HG03064 (cell line): ENCODE measurements around the gene C19orf12.

Experiments used
- ATAC-seq: cut with Tn5 transposase; IDR thresholded peaks from one replicate; pipeline ENCODE4 v1.9.1; 2021; ENCODE audit warnings: low read depth; ENCODE audit not compliant: unreplicated experiment

C19orf12 gene

DNA sequence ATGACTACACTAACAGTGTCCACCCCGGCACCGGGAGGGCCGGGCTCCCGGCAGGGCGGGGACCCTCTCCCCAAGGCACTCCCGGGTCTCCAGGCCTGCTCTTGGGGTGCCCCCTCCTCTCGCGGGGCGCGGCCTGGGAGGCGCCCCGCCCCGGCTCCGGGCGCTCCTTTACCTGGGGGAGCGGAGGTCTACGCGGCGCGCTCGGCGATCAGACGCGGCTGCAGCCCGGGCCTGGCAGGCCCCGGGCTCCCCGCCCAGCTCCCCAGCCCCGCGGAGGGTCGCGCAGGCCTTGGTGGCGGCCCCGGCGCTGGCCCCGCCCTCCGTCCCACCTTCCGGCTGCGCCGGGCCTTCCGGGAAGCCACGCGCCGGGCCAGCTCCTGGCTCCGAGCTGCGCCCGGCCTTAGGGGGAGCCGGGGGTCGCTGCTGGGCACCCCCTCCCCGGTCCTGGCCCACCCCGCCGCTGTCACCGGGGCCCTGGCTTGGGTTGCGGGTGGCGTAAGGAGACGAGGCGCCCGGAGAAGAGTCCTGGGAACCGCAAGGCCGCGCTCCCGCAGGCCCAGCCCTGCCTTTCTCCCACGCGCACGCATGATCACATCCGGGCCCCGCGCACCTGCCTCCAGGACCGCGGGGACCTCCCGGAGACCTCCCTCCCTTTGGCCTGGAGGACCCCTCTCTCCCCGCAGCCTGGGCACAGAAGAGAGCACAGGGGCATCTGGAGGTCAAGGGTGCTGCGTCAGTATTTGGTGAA, at the start of gene C19orf12:
TSS of gene C19orf12 (minus strand) at position 309 of the 748 bp plus-strand sequence. CDS start 6,848 bp downstream, outside the sequence.
- peak; percentile 68 for ATAC-seq

GRCh38 chr19:29764361-29764760, 49.3 kb upstream of the C19orf12 start:
- ATAC-seq = no peak

DNA sequence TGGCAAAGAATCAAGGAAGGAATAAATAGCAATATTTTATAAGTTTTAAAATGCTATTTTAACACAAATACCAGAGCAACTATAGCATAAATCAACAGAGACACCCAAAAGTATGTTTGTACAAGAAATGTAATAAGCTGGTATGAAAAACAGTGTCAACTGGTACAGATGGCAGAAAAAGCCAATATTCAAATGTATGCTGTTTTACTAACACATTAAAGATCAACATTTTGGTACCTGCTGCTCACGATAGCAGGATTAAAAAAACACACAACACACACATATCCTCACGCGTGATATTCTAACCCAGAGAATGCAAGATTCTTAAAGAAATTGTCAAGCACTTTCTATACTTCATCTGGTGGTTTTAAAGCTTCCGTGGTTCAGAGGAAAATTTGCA, 48.1 kb upstream of the C19orf12 start:
- no peak for ATAC-seq

- ATAC-seq = no peak
Measured at GRCh38 chr19:29761575-29762232, 46.6 kb upstream of the C19orf12 start.

GRCh38 chr19:29760752-29761502, 45.9 kb upstream of the C19orf12 start:
- no peak for ATAC-seq

DNA sequence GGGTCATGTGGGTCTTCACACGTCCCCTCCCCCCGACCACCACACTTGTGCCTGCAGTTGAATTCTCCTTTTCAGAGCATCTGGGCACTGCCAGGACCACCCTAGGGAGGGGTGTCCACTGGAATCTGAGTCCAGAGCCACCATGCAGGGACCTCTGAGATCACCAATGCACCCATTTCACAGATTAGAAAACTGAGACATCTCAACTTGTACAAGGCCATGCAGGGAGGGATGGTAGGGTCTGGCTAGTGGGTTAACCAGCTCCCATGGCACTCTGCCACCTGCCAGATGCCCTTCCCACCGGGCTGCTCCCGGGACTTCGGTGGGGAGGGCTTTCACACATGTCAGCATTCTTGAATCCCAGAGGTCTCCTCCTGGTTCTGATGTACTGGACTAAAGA, 44.3 kb upstream of the C19orf12 start:
- ATAC-seq = no peak

DNA sequence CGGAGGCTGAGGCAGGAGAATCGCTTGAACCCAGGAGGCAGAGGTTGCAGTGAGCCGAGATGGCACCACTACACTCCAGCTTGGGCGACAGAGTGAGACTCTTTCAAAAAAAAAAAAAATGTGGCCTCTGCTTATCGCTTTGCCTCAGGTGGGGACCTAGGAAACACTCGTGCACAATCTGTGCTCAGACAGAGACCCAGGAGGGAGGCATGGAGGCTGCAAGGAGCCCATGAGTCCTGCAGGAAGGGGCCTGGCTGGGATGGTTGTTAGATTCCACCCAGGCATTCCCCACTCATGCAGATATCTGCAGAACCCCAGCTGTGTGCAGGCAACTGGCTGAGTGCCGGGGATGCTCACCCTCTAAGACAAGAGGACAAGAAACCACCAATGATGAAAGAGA, 43.8 kb upstream of the C19orf12 start:
- ATAC-seq = no peak

GRCh38 chr19:29757551-29757950, 42.5 kb upstream of the C19orf12 start:
- no peak for ATAC-seq

- ATAC-seq = no peak
Measured at GRCh38 chr19:29753934-29754305, 38.9 kb upstream of the C19orf12 start.

DNA sequence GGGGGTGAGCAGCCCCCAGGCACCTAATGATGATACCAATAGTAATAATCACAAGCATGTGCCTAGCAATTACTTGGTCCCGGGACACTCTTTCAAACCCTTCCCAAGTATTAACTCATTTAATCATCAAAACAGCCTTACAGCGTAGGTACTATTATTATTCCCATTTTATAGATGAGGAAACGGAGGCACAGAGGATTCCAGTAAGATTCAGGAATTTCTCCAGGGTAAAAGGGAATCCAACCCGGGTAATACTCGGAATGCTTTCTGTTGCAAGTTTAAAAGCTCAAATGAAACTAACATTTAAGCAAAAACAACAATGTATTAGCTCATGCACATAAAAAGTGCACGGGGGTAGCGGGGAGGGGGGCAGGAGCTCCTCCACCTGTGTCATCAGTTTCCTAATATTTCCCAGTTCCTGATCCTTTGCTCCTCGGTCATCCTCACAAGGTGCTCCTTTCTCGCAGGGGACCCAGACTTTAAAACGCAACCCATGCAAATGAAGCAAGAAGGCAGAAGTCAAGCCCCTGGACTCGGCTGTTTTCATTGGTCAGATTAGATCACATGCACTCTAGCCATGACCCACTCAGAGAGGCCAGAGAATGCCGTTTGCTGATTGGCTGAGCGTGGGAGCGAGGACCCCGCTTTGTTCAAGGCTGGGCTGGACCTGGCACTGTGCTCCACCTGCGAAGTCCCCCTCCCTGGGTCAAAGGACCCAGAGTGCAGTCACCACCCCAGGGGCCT, 38.3 kb upstream of the C19orf12 start:
- ATAC-seq = no peak

DNA sequence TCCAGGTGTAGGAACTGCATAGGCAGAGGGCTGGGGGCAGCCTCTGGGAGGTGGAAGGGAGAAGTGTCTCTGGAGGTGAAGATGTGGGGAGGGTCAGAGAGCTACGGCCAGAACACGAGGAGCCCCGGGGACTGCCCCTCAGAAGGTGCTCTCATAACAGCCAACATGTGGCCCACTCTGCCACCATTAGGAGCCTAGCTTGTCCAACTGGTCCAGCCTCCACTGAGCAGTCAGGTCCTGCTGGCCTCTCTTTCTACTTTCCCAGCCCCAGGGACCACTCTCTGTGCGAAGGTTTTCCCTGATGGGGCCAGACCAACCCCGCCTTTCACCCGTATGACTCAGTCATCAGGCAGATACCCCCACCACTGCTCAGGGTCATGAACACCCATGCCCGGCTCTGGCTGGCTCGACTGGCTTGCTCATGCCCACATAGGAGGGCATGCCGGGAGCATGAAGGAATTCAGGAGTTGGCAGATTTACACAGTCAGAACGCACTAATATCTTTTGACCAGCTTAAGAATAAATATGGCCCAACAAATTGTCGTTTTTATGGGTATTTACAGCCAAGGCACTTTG, 37.5 kb upstream of the C19orf12 start:
- no peak for ATAC-seq

GRCh38 chr19:29751932-29752331, 36.9 kb upstream of the C19orf12 start:
- ATAC-seq = no peak

GRCh38 chr19:29750001-29750400, 34.9 kb upstream of the C19orf12 start:
- ATAC-seq = no peak

- ATAC-seq = no peak
Measured at GRCh38 chr19:29748996-29749849, 34.2 kb upstream of the C19orf12 start.

- no peak for ATAC-seq
Measured at GRCh38 chr19:29745253-29745652, 30.2 kb upstream of the C19orf12 start.

DNA sequence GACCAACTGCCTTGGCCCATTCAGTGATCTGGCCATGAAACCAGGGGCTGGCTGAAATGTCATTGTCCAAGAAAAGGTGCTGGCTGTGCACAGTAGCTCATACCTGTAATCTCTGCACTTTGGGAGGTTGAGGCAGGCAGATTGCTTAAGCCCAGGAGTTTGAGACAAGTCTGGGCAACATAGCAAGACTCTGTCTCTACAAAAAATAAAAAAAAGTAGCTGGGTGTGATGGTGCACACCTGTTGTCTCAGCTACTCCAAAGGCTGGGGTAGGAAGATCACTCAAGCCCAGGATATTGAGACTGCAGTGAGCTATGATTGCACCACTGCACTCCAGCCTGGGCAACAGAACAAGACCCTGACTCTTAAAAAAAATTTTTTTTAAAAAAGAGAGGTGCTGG, 28.6 kb upstream of the C19orf12 start:
- no peak for ATAC-seq

DNA sequence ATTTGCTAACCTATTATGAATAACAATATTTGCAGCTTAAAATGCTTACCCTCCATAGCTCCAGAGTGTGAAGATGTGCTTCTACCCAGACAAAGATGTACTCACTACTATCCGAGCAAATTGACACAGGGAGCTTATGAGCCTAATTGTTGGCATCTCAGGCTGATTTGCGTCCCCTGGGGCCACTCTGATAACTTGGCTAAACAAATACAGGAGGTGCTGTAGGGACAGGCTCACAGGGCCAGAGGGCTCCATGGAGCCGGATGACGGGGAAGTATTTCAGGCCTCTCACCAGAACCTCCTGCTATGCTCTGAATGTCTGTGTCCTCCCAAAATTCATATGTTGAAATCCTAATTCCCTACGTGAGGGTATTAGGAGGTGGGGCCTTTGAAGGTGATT, 26.7 kb upstream of the C19orf12 start:
- ATAC-seq = no peak

DNA sequence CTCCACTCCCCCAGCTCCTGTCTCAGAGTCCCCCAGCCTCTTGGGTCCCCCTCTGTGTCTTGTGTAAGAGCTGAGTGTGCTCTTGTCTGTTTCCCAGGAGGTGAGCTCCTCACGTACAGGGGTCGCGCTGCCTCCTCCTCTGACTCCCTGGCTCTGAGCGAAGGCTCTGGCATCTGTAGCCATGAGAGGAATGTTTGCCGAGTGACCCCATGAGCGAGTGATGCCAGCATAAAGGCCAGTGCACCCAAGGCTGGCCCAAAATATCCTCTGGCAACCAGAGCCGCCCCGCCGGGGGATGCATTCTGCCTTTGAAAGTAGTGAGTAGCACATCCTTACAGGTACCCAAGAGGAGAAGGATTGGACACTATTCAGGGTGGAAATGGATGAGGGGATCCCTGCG, 26.2 kb upstream of the C19orf12 start:
- ATAC-seq = no peak

- ATAC-seq = no peak
Measured at GRCh38 chr19:29737461-29738000, 22.5 kb upstream of the C19orf12 start.
